ENCODE results near the gene TRIM32. TPM values are rescaled to one million over a fixed set of nuclear protein-coding genes. Genes with fewer than 3 reads are reported as not detected.

The TRIM32 gene
- total RNA-seq, 1 experiment from 2014 or later, result 23.2 TPM

DNA sequence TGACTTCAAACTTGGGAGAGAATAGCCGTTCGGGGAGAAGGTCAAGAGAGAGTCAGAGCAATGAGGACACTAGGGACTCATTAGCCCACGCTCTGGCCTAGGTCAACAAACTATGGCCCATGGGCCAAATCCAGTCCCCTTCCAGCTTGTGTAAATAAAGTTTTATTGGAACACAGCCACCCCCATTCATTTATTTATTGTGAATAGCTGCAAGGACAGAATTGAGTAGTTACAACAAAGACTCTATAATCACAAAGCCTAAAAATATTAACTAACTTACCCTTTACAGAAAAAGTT lies 33.1 kb upstream of the TRIM32 start:
- POLR2A ChIA-PET, result no interaction called here

More for the DNA sequence above, 33.1 kb upstream of the TRIM32 start:
- H3K9me2 ChIP-seq (ENCODE audit: insufficient read depth), result no peaks in the 10 kb centered on the region
- no peaks in the 10 kb centered on the region for H4K20me1 ChIP-seq (ENCODE audit: insufficient read depth)
- no peak overlapping the region for H2AFZ ChIP-seq (ENCODE audit: low read depth, low read length, poor library complexity, severe bottlenecking)
- H3K27me3 ChIP-seq (ENCODE audit: insufficient read depth, low read length), result no peaks in the 10 kb centered on the region
- no peak for ATAC-seq
- ChIA-PET CTCF (no interaction called here), RAD21 (ENCODE audit: low non-redundant PET in 1 of 2, low total read pairs in 2 of 2, uncharacterized antibody in 2 of 2, unreplicated experiment in 2 of 2) (no interaction called here)
- no peaks in the 10 kb centered on the region for H3K4me1 ChIP-seq (ENCODE audit: control insufficient read depth in 1 of 2, insufficient read depth in 2 of 2, low read length in 2 of 2)
- H3K36me3 ChIP-seq (ENCODE audit: control insufficient read depth in 1 of 2, insufficient read depth in 2 of 2, low read length in 2 of 2), result no peaks in the 10 kb centered on the region
- no TSS peak for BruUV-seq (replicated peaks)
- H3K27ac ChIP-seq (ENCODE audit: low read depth, low read length), result no peak overlapping the region
- no peak overlapping the region for H3K4me3 ChIP-seq (replicated peaks in 1 of 2; ENCODE audit: low read depth in 1 of 2, low read length in 2 of 2)
- H3K4me2 ChIP-seq (ENCODE audit: low read length), result no peak overlapping the region
- H3K9me3 ChIP-seq (ENCODE audit: control insufficient read depth in 1 of 2, insufficient read depth in 1 of 2, low read depth in 1 of 2, low read length in 2 of 2), result no peaks in the 10 kb centered on the region
- intact Hi-C loops (cut with micrococcal nuclease), result no loop called here
- no peak for DNase-seq (ENCODE audit: low read depth, low spot score)
- TF ChIP-seq TCF7L2 (IDR thresholded peaks at IDR 0.05; ENCODE audit: borderline replicate concordance, extremely low read depth, insufficient read depth, insufficient read length), result no peak
- TF ChIP-seq EGR1 (IDR thresholded peaks at IDR 0.05; ENCODE audit: low read depth), result no peak
- TF ChIP-seq, protein P1, sequence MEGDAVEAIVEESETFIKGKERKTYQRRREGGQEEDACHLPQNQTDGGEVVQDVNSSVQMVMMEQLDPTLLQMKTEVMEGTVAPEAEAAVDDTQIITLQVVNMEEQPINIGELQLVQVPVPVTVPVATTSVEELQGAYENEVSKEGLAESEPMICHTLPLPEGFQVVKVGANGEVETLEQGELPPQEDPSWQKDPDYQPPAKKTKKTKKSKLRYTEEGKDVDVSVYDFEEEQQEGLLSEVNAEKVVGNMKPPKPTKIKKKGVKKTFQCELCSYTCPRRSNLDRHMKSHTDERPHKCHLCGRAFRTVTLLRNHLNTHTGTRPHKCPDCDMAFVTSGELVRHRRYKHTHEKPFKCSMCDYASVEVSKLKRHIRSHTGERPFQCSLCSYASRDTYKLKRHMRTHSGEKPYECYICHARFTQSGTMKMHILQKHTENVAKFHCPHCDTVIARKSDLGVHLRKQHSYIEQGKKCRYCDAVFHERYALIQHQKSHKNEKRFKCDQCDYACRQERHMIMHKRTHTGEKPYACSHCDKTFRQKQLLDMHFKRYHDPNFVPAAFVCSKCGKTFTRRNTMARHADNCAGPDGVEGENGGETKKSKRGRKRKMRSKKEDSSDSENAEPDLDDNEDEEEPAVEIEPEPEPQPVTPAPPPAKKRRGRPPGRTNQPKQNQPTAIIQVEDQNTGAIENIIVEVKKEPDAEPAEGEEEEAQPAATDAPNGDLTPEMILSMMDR (IDR thresholded peaks at IDR 0.05 in 2 of 3, conservative IDR thresholded peaks at IDR 0.05 in 1 of 3; ENCODE audit: borderline replicate concordance in 1 of 3, insufficient read depth in 1 of 3, low read depth in 2 of 3, low read length in 2 of 3), result no peak
- no peak for TF ChIP-seq SP1 (IDR thresholded peaks at IDR 0.05; ENCODE audit: low read depth)
- no peak for TF ChIP-seq POLR2A (IDR thresholded peaks at IDR 0.05; ENCODE audit: borderline replicate concordance, extremely low read depth, insufficient read depth, insufficient read length)
- no peak for TF ChIP-seq EZH2phosphoT487 (IDR thresholded peaks at IDR 0.05; ENCODE audit: borderline replicate concordance)
- TF ChIP-seq CBX3 (IDR thresholded peaks at IDR 0.05; ENCODE audit: low read depth), result no peak
- TF ChIP-seq ZNF274 (IDR thresholded peaks at IDR 0.05; ENCODE audit: low read depth, low read length), result no peak
- TF ChIP-seq, protein P2, sequence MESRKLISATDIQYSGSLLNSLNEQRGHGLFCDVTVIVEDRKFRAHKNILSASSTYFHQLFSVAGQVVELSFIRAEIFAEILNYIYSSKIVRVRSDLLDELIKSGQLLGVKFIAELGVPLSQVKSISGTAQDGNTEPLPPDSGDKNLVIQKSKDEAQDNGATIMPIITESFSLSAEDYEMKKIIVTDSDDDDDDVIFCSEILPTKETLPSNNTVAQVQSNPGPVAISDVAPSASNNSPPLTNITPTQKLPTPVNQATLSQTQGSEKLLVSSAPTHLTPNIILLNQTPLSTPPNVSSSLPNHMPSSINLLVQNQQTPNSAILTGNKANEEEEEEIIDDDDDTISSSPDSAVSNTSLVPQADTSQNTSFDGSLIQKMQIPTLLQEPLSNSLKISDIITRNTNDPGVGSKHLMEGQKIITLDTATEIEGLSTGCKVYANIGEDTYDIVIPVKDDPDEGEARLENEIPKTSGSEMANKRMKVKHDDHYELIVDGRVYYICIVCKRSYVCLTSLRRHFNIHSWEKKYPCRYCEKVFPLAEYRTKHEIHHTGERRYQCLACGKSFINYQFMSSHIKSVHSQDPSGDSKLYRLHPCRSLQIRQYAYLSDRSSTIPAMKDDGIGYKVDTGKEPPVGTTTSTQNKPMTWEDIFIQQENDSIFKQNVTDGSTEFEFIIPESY (IDR thresholded peaks at IDR 0.05; ENCODE audit: extremely low read depth, insufficient replicate concordance, low read length), result no peak
- TF ChIP-seq YY1 (IDR thresholded peaks at IDR 0.05; ENCODE audit: extremely low read depth, insufficient replicate concordance, low read depth, low read length), result no peak
- no peak for TF ChIP-seq ZFX (IDR thresholded peaks at IDR 0.05)
- no peak for TF ChIP-seq RAD21 (IDR thresholded peaks at IDR 0.05; ENCODE audit: low read depth)
- TF ChIP-seq SRF (IDR thresholded peaks at IDR 0.05; ENCODE audit: low read depth), result no peak
- TF ChIP-seq JUND (IDR thresholded peaks at IDR 0.05), result no peak
- TF ChIP-seq, protein P3, sequence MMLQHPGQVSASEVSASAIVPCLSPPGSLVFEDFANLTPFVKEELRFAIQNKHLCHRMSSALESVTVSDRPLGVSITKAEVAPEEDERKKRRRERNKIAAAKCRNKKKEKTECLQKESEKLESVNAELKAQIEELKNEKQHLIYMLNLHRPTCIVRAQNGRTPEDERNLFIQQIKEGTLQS (IDR thresholded peaks at IDR 0.05), result no peak
- no peak for TF ChIP-seq EZH2 (IDR thresholded peaks at IDR 0.05)
- TF ChIP-seq CEBPB (IDR thresholded peaks at IDR 0.05; ENCODE audit: low read depth), result no peak
- TF ChIP-seq POLR2AphosphoS5 (IDR thresholded peaks at IDR 0.05; ENCODE audit: low read depth, low read length), result no peak
- no peak for TF ChIP-seq SIN3A (IDR thresholded peaks at IDR 0.05; ENCODE audit: low read depth)
- no peak for TF ChIP-seq ELF1 (IDR thresholded peaks at IDR 0.05; ENCODE audit: borderline replicate concordance, low read depth)
- no peak overlapping the region for H3K9ac ChIP-seq (ENCODE audit: low read length)
- no peaks in the 10 kb centered on the region for H3K79me2 ChIP-seq (ENCODE audit: insufficient read depth, low read length)
